ENCODE data around the gene PTP4A2. TPM values are rescaled to one million over a fixed set of nuclear protein-coding genes. Genes with fewer than 3 reads are reported as not detected.

The PTP4A2 gene
- total RNA-seq (184 and 193 TPM in 2 replicates), polyA plus RNA-seq (78.2 and 94.4 TPM in 2 replicates), polyA minus RNA-seq (108 and 171 TPM in 2 replicates)
- 359 TPM for total RNA-seq (2013)

DNA sequence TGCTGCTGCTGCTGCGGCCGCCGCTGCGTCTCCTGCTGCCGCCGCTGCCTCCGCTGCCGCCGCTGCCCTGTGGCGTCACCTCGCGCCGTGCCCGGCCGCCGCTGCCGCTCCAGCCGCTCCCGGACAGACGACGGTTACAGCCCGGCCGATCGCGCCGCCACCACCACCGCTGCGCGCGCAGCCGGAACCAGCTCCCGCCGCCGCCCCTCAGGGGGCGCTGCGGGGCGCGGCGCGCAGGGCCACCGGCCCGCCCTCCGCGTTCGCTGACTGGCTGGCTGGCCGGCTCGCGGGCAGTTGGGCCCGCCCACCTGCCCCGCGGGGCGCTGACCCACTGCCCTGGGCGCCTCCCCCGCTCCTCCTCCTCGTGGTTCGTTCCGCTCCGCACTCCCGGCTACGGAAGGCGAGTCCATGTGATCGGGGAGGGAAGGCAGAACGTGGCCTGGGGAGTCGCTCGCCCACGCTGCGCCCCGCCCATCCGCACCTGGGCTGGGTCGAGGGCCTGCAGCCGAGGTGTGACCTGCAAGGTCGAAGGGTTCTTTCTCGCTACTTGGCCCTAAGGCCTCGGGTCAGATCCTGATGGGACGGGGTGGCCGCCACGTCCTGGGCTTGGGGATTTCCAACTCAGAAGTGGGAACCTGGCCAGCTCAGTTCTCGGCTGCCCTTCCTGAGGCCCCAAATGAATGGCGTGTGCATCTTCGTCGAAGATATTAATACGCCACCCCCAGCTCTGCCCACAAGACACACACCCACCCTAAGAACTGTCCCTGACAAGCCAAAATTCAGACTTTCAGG lies at the start of gene PTP4A2:
Gene PTP4A2, minus strand, starts transcription at position 185 of the 792 bp plus-strand sequence. CDS start 19,303 bp downstream, outside the sequence.
- Mint-ChIP-seq H3K4me3 (peak within 1 kb of the TSS; percentile 91), H3K4me1 (peaks cover 67% of the 10 kb centered on the region), H3K27ac (peak within 1 kb of the TSS; percentile 95), H3K27me3 (no peaks in the 10 kb centered on the region), H3K9me3 (ENCODE audit: insufficient read depth) (no peaks in the 10 kb centered on the region)
- Histone ChIP-seq H3K4me3 (ENCODE audit: control extremely low read depth in 1 of 5, extremely low read depth in 1 of 5, insufficient read depth in 1 of 5, low read depth in 2 of 5, low read length in 4 of 5) (peak within 1 kb of the TSS; percentile 59 to 97 (median 78)), H3K27ac (ENCODE audit: low read length in 2 of 2) (peak within 1 kb of the TSS; percentile 78 to 86), H3K36me3 (replicated peaks in 1 of 2; ENCODE audit: control extremely low read depth in 1 of 2, control insufficient read depth in 1 of 2, extremely low read depth in 1 of 2, insufficient read depth in 2 of 2, low read length in 1 of 2) (peaks cover 0 to 5% of the 10 kb centered on the region in 2 experiments), H3K27me3 (replicated peaks in 1 of 4; ENCODE audit: control extremely low read depth in 1 of 4, control insufficient read depth in 3 of 4, insufficient read depth in 4 of 4, low read length in 3 of 4) (no peaks in the 10 kb centered on the region), H2AFZ (ENCODE audit: insufficient read depth, low read depth, low read length, poor library complexity, severe bottlenecking) (peak within 1 kb of the TSS; percentile 76), H3K9me3 (ENCODE audit: control extremely low read depth in 1 of 3, control insufficient read depth in 2 of 3, insufficient read depth in 1 of 3, low read length in 2 of 3) (peaks cover 0 to 3% (median 0%) of the 10 kb centered on the region in 3 donors), H3K4me1 (ENCODE audit: control insufficient read depth in 2 of 2, insufficient read depth in 2 of 2, low read length in 2 of 2) (peaks cover 73 to 76% of the 10 kb centered on the region in 2 donors), H3K4me2 (replicated peaks; ENCODE audit: low read depth, low read length, poor library complexity, severe bottlenecking) (peak within 1 kb of the TSS; percentile 65), H3K79me2 (ENCODE audit: control insufficient read depth, insufficient read depth, low read length) (peaks cover 43% of the 10 kb centered on the region), H3K9ac (ENCODE audit: low read length) (peak within 1 kb of the TSS; percentile 85), H4K20me1 (ENCODE audit: control insufficient read depth, insufficient read depth, low read length, poor library complexity, severe bottlenecking) (peaks cover 32% of the 10 kb centered on the region)
- TF ChIP-seq EZH2 (IDR thresholded peaks at IDR 0.05; ENCODE audit: borderline replicate concordance, insufficient read depth, low read depth, low read length, poor library complexity, severe bottlenecking) = no peak
- TF ChIP-seq, protein P1, sequence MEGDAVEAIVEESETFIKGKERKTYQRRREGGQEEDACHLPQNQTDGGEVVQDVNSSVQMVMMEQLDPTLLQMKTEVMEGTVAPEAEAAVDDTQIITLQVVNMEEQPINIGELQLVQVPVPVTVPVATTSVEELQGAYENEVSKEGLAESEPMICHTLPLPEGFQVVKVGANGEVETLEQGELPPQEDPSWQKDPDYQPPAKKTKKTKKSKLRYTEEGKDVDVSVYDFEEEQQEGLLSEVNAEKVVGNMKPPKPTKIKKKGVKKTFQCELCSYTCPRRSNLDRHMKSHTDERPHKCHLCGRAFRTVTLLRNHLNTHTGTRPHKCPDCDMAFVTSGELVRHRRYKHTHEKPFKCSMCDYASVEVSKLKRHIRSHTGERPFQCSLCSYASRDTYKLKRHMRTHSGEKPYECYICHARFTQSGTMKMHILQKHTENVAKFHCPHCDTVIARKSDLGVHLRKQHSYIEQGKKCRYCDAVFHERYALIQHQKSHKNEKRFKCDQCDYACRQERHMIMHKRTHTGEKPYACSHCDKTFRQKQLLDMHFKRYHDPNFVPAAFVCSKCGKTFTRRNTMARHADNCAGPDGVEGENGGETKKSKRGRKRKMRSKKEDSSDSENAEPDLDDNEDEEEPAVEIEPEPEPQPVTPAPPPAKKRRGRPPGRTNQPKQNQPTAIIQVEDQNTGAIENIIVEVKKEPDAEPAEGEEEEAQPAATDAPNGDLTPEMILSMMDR (IDR thresholded peaks at IDR 0.05) = peak; percentile 63
- CTCF ChIA-PET = interaction anchor here (0.6 to 14.9 kb wide), 13 partner anchors 7 to 224 kb away, joined by 3 to 433 read pairs (median 4); partner anchors contain the start of gene SPOCD1
- intact Hi-C loops (cut with micrococcal nuclease) = loop anchor here (1.0 to 10.0 kb wide), 4 partner anchors 14 to 294 kb away; partner anchors contain the start of genes KHDRBS1 and PEF1
- POLR2A ChIA-PET = interaction anchor here (0.6 to 1.9 kb wide), 10 partner anchors 11 to 169 kb away, joined by 3 to 12 read pairs (median 4); partner anchors contain the start of genes KHDRBS1, KPNA6 and TMEM39B
- DNase-seq (peak; percentile 95), ATAC-seq (ENCODE audit: low read depth) (peak; percentile 82)
- under 1% methylated on average over 77 of the region's 82 CpGs for WGBS (ENCODE audit: insufficient coverage)
